AML-193 (cell line): Measurements from ENCODE around the gene RASA3.

Experiments used
- DNase-seq, 2 experiments: peaks; one replicate each; lab custom pipeline; 2025; lab: John Stamatoyannopoulos, UW

Gene RASA3

GRCh38 chr13:113935001-113935844, 197.2 kb downstream of the RASA3 start:
- DNase-seq = no peak

GRCh38 chr13:113934576-113934975, 197.8 kb downstream of the RASA3 start:
- DNase-seq = no peak

DNA sequence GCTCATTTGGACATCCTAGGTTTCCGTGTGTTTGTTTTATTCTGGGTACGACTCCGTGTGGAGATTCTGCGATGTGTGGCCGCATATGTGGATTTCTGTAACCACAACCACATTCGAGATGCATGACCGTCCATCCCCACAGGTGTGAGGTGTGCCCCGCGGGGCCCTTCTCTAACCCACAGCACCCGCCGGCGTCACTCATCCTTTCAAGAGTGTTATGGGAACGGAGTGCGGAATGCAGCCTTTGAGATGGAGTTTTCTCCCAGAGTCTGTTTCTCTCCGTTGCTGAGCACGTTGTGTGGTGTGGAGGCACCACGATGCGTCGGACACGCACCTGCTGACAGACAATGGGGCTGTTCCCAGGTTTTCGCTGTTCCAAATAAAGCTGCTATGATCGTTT, 198.5 kb downstream of the RASA3 start:
- no peak for DNase-seq

- no peak for DNase-seq
Measured at GRCh38 chr13:113931841-113932459, 200.5 kb downstream of the RASA3 start.

DNA sequence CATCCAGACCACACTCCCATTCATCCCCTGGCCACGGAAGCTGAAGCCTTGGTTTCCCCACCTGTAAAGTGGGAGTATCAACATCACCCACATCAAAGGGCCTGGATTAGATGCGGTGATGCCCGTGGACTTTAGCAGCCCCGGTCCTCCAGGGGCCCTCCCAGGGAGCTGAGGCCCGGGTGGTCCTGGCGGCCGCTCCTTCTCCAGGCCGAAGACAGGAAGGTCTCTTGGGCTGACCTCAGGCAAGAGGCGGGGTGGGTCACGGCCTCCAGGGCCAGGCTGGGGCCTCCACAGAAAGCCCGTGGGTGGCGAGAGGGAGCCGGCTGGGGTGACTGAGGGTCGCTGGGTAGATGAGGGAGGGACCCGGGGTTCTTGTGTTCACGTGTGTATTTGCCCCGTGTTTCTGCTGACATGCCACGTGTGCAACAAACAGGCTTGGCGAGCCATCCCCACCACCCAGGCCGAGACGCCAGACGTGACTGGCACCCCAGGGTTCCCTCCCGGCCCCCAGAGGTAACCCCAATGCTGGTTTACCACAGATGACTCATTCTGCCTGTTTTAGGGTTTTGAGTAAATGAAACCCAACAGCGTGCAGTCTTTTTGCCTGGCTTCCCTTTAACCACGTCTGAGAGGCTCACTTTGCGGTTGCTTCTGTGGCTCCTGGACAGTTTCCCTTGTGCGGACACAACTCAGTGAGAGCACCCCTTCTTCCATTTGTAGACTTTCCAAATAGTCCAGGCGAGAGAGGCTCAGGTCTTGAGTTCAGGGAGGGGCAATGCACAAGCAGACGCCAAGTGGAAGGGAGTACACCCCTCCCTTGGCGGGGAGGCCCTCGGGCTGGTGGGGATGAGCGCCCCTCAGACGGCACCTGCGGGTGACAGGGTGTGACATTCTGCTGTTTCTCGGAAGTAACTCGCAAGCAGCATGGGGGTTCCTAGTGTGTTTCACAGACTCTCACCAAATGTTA, 201.5 kb downstream of the RASA3 start:
- no peak for DNase-seq

DNA sequence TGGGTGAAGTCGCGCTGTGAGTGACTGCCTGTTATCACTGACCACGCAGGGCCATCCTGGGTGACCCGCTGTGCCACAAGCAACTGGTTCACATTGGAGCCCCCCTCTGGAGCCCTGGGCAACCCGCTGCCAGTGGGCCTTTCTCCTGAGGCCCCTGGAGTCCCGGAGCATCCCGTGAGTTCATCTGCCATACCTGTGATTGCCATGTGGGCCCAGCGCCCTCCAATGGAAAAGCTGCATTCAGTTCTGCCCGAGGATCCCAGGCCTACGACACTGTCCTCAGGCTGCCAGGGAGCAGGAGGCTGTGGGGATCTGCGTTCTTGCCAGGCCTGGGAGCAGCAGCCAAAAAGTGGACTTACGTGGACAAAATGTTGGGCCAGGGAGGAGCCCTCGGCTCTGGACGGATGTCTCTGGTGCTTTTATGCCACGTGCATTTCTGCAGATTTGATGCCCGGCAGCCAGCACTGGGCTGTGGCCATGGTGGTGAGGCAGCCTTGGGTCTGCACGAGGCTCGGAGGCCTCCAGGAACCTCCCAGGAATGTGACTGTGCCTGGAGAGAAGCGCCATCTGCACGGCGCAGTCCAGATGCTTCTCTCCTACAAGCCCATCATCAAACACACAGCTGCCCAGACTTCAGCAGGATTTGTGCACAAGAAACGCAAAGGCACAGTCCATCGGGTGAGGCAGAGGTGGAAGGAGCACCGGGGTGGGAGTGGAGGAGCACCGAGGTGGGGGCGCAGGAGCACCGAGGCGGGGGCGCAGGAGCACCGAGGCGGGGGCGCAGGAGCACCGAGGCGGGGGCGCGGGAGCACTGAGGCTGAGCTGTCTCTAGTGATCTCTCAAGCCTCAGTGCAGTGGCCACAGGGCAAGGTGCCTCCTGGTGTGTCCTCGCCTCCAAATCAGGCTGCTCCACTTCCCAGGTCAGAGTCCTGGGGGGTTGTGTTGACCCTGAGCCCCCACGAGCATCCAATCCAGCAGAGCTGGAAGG, 202.5 kb downstream of the RASA3 start:
- no peak for DNase-seq

DNA sequence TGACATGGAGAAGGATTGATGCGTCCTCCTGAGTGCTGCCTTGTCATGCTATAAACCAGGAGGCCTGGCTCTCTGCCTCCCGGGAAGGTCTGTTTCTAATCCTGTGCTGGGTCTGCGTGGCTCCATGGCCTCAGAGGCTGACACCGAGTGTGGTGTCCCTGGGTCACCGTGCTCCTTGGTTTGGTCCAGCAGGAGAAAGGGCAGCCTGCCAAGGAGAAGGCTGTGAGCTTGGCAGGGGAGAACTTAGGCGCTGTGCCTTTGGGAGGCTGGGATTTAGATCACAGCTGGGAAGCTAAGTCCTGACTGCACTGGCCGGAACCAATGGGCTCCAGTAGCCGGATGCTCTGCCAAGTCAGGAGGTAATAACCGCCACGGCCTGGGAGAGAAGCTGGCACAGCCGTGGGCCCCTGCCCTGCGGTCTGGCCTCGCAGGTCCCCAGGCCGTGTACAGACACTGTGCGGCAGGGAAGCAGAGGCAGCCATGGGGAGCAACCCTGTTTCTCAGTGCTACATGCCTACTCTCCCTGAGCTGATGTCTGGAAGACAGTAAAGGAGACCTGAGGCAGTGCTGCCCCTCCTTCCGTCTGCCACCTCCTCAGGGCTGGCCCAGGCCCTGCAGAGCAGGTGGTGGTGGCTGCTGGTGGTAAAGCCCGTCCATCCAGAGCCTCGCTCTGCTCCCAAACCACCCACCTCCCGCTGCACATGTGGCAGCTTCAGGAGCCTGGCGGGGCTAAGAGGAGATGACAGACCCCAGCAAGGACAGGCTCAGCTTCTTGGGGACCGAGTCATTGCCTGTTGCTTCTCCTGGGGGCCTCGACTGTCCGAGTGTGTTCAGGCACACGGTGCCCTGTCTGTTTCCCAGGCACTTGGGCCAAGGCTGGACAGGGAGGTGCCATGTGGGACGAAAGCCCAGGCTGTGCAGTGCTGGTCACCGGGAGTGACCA, 203.5 kb downstream of the RASA3 start:
- DNase-seq = no peak
